Measurements from ENCODE around the gene SOBP.
A peak's percentile ranks its signal among the peaks of the same experiment; 100 is the strongest.

Gene SOBP

GRCh38 chr6:107491138-107491609, 1.3 kb downstream of the SOBP start (continued):
- peak; percentile 59; the same call in 1 of the 2 replicates for TF ChIP-seq ZBTB10 (tag by site-specific recombination; IDR thresholded peaks at IDR 0.05)
- no peak for TF ChIP-seq ZNF416 (tag by site-specific recombination; IDR thresholded peaks at IDR 0.05)
- TF ChIP-seq ZNF792 (tag by site-specific recombination; IDR thresholded peaks at IDR 0.05), result peak; percentile 54; the same call in 1 of the 2 replicates
- TF ChIP-seq PBX3 (CRISPR knock-in tag; IDR thresholded peaks at IDR 0.05), result peak; percentile 28; the same call in 1 of the 2 replicates
- TF ChIP-seq KLF8 (tag by site-specific recombination; IDR thresholded peaks at IDR 0.05), result peak; percentile 26; the same call in 1 of the 2 replicates
- no peak for TF ChIP-seq ZNF621 (tag by site-specific recombination; IDR thresholded peaks at IDR 0.05)
- no peak for TF ChIP-seq ZNF544 (tag by site-specific recombination; IDR thresholded peaks at IDR 0.05)
- 0 out of 2 replicates have a peak, but pooled peaks have one; percentile 17 for TF ChIP-seq CTCF (tag by site-specific recombination; IDR thresholded peaks at IDR 0.05)
- no peak for TF ChIP-seq MYNN (tag by site-specific recombination; IDR thresholded peaks at IDR 0.05; ENCODE audit: borderline replicate concordance)
- peak; percentile 97 for TF ChIP-seq ZBTB8A (tag by site-specific recombination; IDR thresholded peaks at IDR 0.05)
- TF ChIP-seq SP7 (tag by site-specific recombination; IDR thresholded peaks at IDR 0.05), result peak; percentile 42; the same call in 1 of the 2 replicates
- TF ChIP-seq ZNF561 (tag by site-specific recombination; IDR thresholded peaks at IDR 0.05; ENCODE audit: borderline replicate concordance), result peak; percentile 28; the same call in 1 of the 2 replicates
- TF ChIP-seq ZBTB26 (tag by site-specific recombination; optimal IDR thresholded peaks at IDR 0.05), result peak; percentile 92
- no peak for TF ChIP-seq SETDB1 (IDR thresholded peaks at IDR 0.05; ENCODE audit: insufficient read length, low read length)
- peak; percentile 57 for TF ChIP-seq EGR2 (tag by site-specific recombination; IDR thresholded peaks at IDR 0.05; ENCODE audit: low read depth)
- peak; percentile 74 for TF ChIP-seq ZNF2 (tag by site-specific recombination; IDR thresholded peaks at IDR 0.05)
- TF ChIP-seq ZNF155 (tag by site-specific recombination; IDR thresholded peaks at IDR 0.05), result no peak

GRCh38 chr6:107491760-107492660, 2.1 kb downstream of the SOBP start:
- POLR2A ChIA-PET, result interaction anchor here (0.9 to 9.4 kb wide), 10 partner anchors 12 to 174 kb away, joined by 3 to 104 read pairs (median 5); partner anchors contain the start of gene PDSS2
- no peaks in the 10 kb centered on the region for H3K9me3 ChIP-seq (ENCODE audit: control insufficient read depth, insufficient read depth, low read depth, low read length)
- H3K36me3 ChIP-seq (ENCODE audit: control insufficient read depth in 2 of 2, insufficient read depth in 1 of 2, low read length in 2 of 2), result no peaks in the 10 kb centered on the region
- peak overlapping the region; percentile 94 for H3K27ac ChIP-seq (ENCODE audit: extremely low read depth, low read depth, low read length)
- peaks cover 43% of the 10 kb centered on the region for H3K4me1 ChIP-seq (ENCODE audit: control insufficient read depth, insufficient read depth, low read length)
- peak overlapping the region; percentile 88 for H3K4me3 ChIP-seq (ENCODE audit: low read depth, low read length)
- CTCF ChIA-PET, result interaction anchor here (0.6 to 4.7 kb wide), 14 partner anchors 12 to 307 kb away, joined by 3 to 21 read pairs (median 4); partner anchors contain the start of gene PDSS2
- TF ChIP-seq MYNN (tag by site-specific recombination; IDR thresholded peaks at IDR 0.05; ENCODE audit: borderline replicate concordance), result peak; percentile 57; the same call in 1 of the 2 replicates
- TF ChIP-seq ZBTB6 (tag by site-specific recombination; IDR thresholded peaks at IDR 0.05), result no peak
- peak; percentile 88 for TF ChIP-seq KLF10 (tag by site-specific recombination; IDR thresholded peaks at IDR 0.05)
- TF ChIP-seq ZNF121 (tag by site-specific recombination; IDR thresholded peaks at IDR 0.05), result no peak
- TF ChIP-seq ZNF211 (tag by site-specific recombination; IDR thresholded peaks at IDR 0.05; ENCODE audit: low read depth), result no peak
- TF ChIP-seq ZNF140 (tag by site-specific recombination; IDR thresholded peaks at IDR 0.05), result no peak
- no peak for TF ChIP-seq ZNF302 (tag by site-specific recombination; IDR thresholded peaks at IDR 0.05; ENCODE audit: low read depth)
- TF ChIP-seq CTCF (tag by site-specific recombination; IDR thresholded peaks at IDR 0.05), result no peak
- peak; percentile 92 for TF ChIP-seq ZNF366 (tag by site-specific recombination; conservative IDR thresholded peaks at IDR 0.05)
- TF ChIP-seq PRDM1 (tag by site-specific recombination; IDR thresholded peaks at IDR 0.05), result peak; percentile 79

All from HEK293 (cell line).